ENCODE measurements around the gene EXD1.

DNA sequence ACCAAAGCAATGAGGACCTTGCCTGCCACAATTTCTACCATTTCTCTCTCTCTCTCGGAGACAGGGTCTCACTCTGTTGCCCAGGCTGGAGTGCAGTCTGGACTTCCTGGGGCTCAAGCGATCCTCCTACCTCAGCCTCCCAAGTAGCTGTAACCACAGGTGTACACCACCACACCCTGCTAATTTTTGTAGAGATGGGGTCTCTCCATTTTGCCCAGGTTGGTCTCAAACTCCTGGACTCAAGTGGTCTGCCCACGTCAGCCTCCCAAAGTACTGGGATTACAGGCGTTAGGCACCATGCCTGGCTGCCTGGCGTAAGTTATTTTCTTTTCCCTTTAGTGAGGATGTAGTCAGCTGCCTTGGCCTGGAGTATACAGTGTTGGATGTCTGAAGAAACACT lies 76.8 kb downstream of the EXD1 start:
- TF ChIP-seq MAFK (IDR thresholded peaks at IDR 0.05; ENCODE audit: low read length) (no peak), PYGO2 (tag; IDR thresholded peaks at IDR 0.05) (no peak), MITF (IDR thresholded peaks at IDR 0.05) (no peak)
- TF ChIP-seq, protein P1, sequence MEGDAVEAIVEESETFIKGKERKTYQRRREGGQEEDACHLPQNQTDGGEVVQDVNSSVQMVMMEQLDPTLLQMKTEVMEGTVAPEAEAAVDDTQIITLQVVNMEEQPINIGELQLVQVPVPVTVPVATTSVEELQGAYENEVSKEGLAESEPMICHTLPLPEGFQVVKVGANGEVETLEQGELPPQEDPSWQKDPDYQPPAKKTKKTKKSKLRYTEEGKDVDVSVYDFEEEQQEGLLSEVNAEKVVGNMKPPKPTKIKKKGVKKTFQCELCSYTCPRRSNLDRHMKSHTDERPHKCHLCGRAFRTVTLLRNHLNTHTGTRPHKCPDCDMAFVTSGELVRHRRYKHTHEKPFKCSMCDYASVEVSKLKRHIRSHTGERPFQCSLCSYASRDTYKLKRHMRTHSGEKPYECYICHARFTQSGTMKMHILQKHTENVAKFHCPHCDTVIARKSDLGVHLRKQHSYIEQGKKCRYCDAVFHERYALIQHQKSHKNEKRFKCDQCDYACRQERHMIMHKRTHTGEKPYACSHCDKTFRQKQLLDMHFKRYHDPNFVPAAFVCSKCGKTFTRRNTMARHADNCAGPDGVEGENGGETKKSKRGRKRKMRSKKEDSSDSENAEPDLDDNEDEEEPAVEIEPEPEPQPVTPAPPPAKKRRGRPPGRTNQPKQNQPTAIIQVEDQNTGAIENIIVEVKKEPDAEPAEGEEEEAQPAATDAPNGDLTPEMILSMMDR (IDR thresholded peaks at IDR 0.05 in 2 of 3, conservative IDR thresholded peaks at IDR 0.05 in 1 of 3; ENCODE audit: insufficient read depth in 2 of 3, low read depth in 1 of 3, low read length in 3 of 3): no peak

Data from K562 (cell line).